ENCODE measurements around the gene SEC24A.
"Not testable (repeated sequence)": the region's sequence is repeated elsewhere in the genome, so short reads cannot be mapped to it uniquely, and the experiment has no call there.

Gene SEC24A

GRCh38 chr5:134648425-134649162 is at the start of gene SEC24A:
Gene SEC24A, plus strand, starts transcription at chr5:134648785. Its CDS starts 292 bp downstream, at chr5:134649077.
- Histone ChIP-seq H3K27ac (ENCODE audit: low read depth, low read length, poor library complexity, severe bottlenecking) (peak within 1 kb of the TSS; percentile 95), H3K4me1 (ENCODE audit: insufficient read depth, low read length, severe bottlenecking) (peaks cover 32% of the 10 kb centered on the region), H3K36me3 (ENCODE audit: insufficient read depth, low read length) (no peaks in the 10 kb centered on the region), H3K9me3 (ENCODE audit: low read length) (no peaks in the 10 kb centered on the region), H3K4me3 (ENCODE audit: low read depth, low read length, poor library complexity, severe bottlenecking) (peak within 1 kb of the TSS; percentile 92), H4K20me1 (ENCODE audit: insufficient read depth, low read length) (no peaks in the 10 kb centered on the region), H3F3A (ENCODE audit: insufficient read depth, low read length) (no peaks in the 10 kb centered on the region), H3K79me2 (ENCODE audit: insufficient read depth, low read length) (peaks cover 25% of the 10 kb centered on the region), H3K9me2 (ENCODE audit: low read depth, low read length) (no peaks in the 10 kb centered on the region), H3K9ac (ENCODE audit: low read length) (peak within 1 kb of the TSS; percentile 86), H3K4me2 (ENCODE audit: low read length) (peak within 1 kb of the TSS; percentile 73), H3K27me3 (ENCODE audit: insufficient read depth, low read length) (no peaks in the 10 kb centered on the region), H2AFZ (ENCODE audit: low read length) (no peak within 1 kb of the TSS)
- TF ChIP-seq EZH2 (IDR thresholded peaks at IDR 0.05; ENCODE audit: borderline replicate concordance, low read length) (no peak), CTCF (IDR thresholded peaks at IDR 0.05; ENCODE audit: low read length) (no peak)

- H3K27me3 ChIP-seq (ENCODE audit: insufficient read depth, low read length); H3K4me1 ChIP-seq (ENCODE audit: insufficient read depth, low read length, severe bottlenecking); H3K9ac ChIP-seq (ENCODE audit: low read length); H3K9me3 ChIP-seq (ENCODE audit: low read length); H2AFZ ChIP-seq (ENCODE audit: low read length); H3K27ac ChIP-seq (ENCODE audit: low read depth, low read length, poor library complexity, severe bottlenecking); H3K4me3 ChIP-seq (ENCODE audit: low read depth, low read length, poor library complexity, severe bottlenecking); H3K79me2 ChIP-seq (ENCODE audit: insufficient read depth, low read length); H3K4me2 ChIP-seq (ENCODE audit: low read length); H4K20me1 ChIP-seq (ENCODE audit: insufficient read depth, low read length); H3F3A ChIP-seq (ENCODE audit: insufficient read depth, low read length); H3K9me2 ChIP-seq (ENCODE audit: low read depth, low read length): not testable (repeated sequence)
- H3K36me3 ChIP-seq (ENCODE audit: insufficient read depth, low read length): peaks cover 16% of the 10 kb centered on the region
Observed at GRCh38 chr5:134599820-134600219, 48.8 kb upstream of the SEC24A start.

GRCh38 chr5:134600600-134600999 is 48.0 kb upstream of the SEC24A start:
- Histone ChIP-seq H3K4me2 (ENCODE audit: low read length) (no peak overlapping the region), H3K27me3 (ENCODE audit: insufficient read depth, low read length) (no peaks in the 10 kb centered on the region), H3K9ac (ENCODE audit: low read length) (no peak overlapping the region), H4K20me1 (ENCODE audit: insufficient read depth, low read length) (no peaks in the 10 kb centered on the region), H2AFZ (ENCODE audit: low read length) (no peak overlapping the region), H3K4me3 (ENCODE audit: low read depth, low read length, poor library complexity, severe bottlenecking) (no peak overlapping the region), H3K9me2 (ENCODE audit: low read depth, low read length) (no peaks in the 10 kb centered on the region), H3K9me3 (ENCODE audit: low read length) (no peaks in the 10 kb centered on the region), H3K27ac (ENCODE audit: low read depth, low read length, poor library complexity, severe bottlenecking) (no peak overlapping the region), H3K79me2 (ENCODE audit: insufficient read depth, low read length) (no peaks in the 10 kb centered on the region), H3K36me3 (ENCODE audit: insufficient read depth, low read length) (peaks cover 24% of the 10 kb centered on the region), H3F3A (ENCODE audit: insufficient read depth, low read length) (no peaks in the 10 kb centered on the region), H3K4me1 (ENCODE audit: insufficient read depth, low read length, severe bottlenecking) (no peaks in the 10 kb centered on the region)
- TF ChIP-seq EZH2 (IDR thresholded peaks at IDR 0.05; ENCODE audit: borderline replicate concordance, low read length) (no peak), CTCF (IDR thresholded peaks at IDR 0.05; ENCODE audit: low read length) (no peak)

GRCh38 chr5:134603059-134603458 is 45.5 kb upstream of the SEC24A start:
- H3F3A ChIP-seq (ENCODE audit: insufficient read depth, low read length): no peaks in the 10 kb centered on the region
- TF ChIP-seq CTCF (IDR thresholded peaks at IDR 0.05; ENCODE audit: low read length) (no peak), EZH2 (IDR thresholded peaks at IDR 0.05; ENCODE audit: borderline replicate concordance, low read length) (no peak)
- no peak overlapping the region for H3K4me2 ChIP-seq (ENCODE audit: low read length)
- H3K27me3 ChIP-seq (ENCODE audit: insufficient read depth, low read length): no peaks in the 10 kb centered on the region
- H3K9me2 ChIP-seq (ENCODE audit: low read depth, low read length): no peaks in the 10 kb centered on the region
- H3K4me3 ChIP-seq (ENCODE audit: low read depth, low read length, poor library complexity, severe bottlenecking): no peak overlapping the region
- no peak overlapping the region for H2AFZ ChIP-seq (ENCODE audit: low read length)
- no peaks in the 10 kb centered on the region for H3K9me3 ChIP-seq (ENCODE audit: low read length)
- no peak overlapping the region for H3K27ac ChIP-seq (ENCODE audit: low read depth, low read length, poor library complexity, severe bottlenecking)
- H4K20me1 ChIP-seq (ENCODE audit: insufficient read depth, low read length): no peaks in the 10 kb centered on the region
- peaks cover 48% of the 10 kb centered on the region for H3K36me3 ChIP-seq (ENCODE audit: insufficient read depth, low read length)
- no peaks in the 10 kb centered on the region for H3K79me2 ChIP-seq (ENCODE audit: insufficient read depth, low read length)
- H3K9ac ChIP-seq (ENCODE audit: low read length): no peak overlapping the region
- no peaks in the 10 kb centered on the region for H3K4me1 ChIP-seq (ENCODE audit: insufficient read depth, low read length, severe bottlenecking)
